GM18519 (cell line): ENCODE data around the gene MECR.
"Not testable (repeated sequence)": the region's sequence is repeated elsewhere in the genome, so short reads cannot be mapped to it uniquely, and the experiment has no call there.

Source experiments
- ATAC-seq: cut with Tn5 transposase; IDR thresholded peaks from one replicate; pipeline ENCODE4 v1.9.1; 2021; ENCODE audit warnings: mild to moderate bottlenecking, moderate library complexity; ENCODE audit not compliant: unreplicated experiment, low FRiP score

The MECR gene

GRCh38 chr1:29179641-29180184 lies 51.0 kb downstream of the MECR start:
- no peak for ATAC-seq

GRCh38 chr1:29177022-29177705 lies 53.6 kb downstream of the MECR start:
- no peak for ATAC-seq

GRCh38 chr1:29176576-29176975 lies 54.2 kb downstream of the MECR start:
- ATAC-seq: no peak

- no peak for ATAC-seq
Observed at GRCh38 chr1:29172415-29172939, 58.3 kb downstream of the MECR start.

- ATAC-seq: no peak
Observed at GRCh38 chr1:29171521-29171920, 59.2 kb downstream of the MECR start.

- ATAC-seq: no peak
Observed at GRCh38 chr1:29171089-29171488, 59.6 kb downstream of the MECR start.

- no peak for ATAC-seq
Observed at GRCh38 chr1:29169976-29170375, 60.8 kb downstream of the MECR start.

GRCh38 chr1:29167904-29168303 lies 62.8 kb downstream of the MECR start:
- ATAC-seq: no peak

- ATAC-seq: no peak
Observed at GRCh38 chr1:29166291-29166878, 64.3 kb downstream of the MECR start.

GRCh38 chr1:29164588-29164987 lies 66.1 kb downstream of the MECR start:
- ATAC-seq: no peak

GRCh38 chr1:29162476-29163138 lies 68.1 kb downstream of the MECR start:
- no peak for ATAC-seq

GRCh38 chr1:29162025-29162424 lies 68.7 kb downstream of the MECR start:
- no peak for ATAC-seq

- ATAC-seq: no peak
Observed at GRCh38 chr1:29159773-29160172, 71.0 kb downstream of the MECR start.

GRCh38 chr1:29157269-29157601 lies 73.5 kb downstream of the MECR start:
- no peak for ATAC-seq

GRCh38 chr1:29156543-29157268 lies 74.0 kb downstream of the MECR start:
- ATAC-seq: no peak

- no peak for ATAC-seq
Observed at GRCh38 chr1:29152046-29152805, 78.5 kb downstream of the MECR start.

- ATAC-seq: not testable (repeated sequence)
Observed at GRCh38 chr1:29150346-29150745, 80.4 kb downstream of the MECR start.

GRCh38 chr1:29148656-29149491 lies 81.9 kb downstream of the MECR start:
- no peak for ATAC-seq

- ATAC-seq: no peak
Observed at GRCh38 chr1:29145739-29146437, 84.8 kb downstream of the MECR start.
